Stimulated activated CD4-positive, alpha-beta T cell treated with anti-CD3 and anti-CD28 coated beads, Interleukin-2, amount 100 ng/mL, for 4 hours (primary cell): ENCODE results near the gene PEX11B.

ENCODE experiments used
- DNase-seq: peaks from one replicate; pipeline ENCODE4 v3.0.0-alpha.2; 2020; ENCODE audit warnings: low read depth

The PEX11B gene

DNA sequence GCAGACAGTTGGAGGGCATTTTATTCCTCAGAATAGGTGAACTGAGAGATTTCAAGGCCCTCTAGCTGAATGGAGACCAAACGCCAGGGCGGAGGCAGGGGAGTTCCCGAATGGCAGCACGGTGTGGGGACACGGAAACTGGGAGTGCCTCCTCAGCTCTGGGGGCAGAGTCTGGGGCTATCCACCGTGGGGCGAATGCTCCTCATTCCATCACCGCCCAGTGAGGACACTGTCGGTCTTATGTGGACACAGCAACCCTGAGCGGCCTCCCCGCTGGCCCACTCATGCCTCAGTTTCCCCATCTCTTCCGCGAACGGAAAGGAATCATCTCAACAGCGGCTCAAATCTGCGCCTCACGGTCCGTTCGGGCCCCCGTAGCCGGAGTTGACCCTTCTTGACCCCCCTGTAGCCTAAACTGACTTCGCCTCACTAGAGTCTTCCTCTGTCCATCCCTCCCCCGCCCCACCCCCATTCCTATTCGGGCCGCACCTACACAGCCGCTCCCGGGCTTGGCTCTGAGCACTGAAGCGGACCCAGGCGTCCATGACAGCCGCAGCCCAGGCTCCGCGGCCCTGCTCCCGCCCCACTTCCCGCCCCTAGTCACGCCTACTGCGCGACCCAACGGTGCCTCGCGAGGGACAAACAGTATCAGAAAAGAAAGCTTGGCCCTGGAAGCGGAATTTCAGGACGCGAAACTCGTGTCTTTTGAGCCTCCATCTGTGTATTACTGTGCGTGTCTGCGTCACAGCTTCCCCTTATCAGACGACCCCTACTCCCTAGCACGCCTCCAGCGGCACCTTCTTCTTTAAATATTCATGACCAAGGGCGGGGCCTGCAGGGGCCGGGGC lies at the start of gene PEX11B:
Gene PEX11B (minus strand): TSS at position 574 of the 848 bp plus-strand sequence. CDS start 29 bp downstream, at position 545.
- DNase-seq = peak; percentile 87

DNA sequence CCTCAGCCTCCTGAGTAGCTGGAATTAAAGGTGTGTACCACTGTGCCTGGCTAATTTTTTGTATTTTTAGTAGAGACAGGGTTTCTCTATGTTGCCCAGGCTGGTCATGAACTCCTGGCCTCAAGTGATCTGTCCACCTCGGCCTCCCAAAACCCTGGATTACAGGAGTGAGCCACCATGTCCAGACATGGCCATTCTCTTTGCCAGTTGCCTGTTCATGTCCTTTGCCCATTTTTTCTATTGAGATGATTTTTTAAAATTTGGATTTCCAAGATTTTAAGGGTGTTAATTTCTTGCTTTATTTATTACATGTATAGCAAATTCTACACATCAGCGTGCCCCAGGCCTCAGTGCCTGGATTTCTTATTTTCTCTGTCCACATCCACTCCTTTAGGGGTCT lies 48.8 kb upstream of the PEX11B start:
- no peak for DNase-seq

- DNase-seq = no peak
These were observed 46.7 kb upstream of the PEX11B start for GRCh38 chr1:145965119-145965744.

GRCh38 chr1:145964328-145965118 lies 46.0 kb upstream of the PEX11B start, which contains the start of the genes ANKRD34A and POLR3GL:
TSS of gene ANKRD34A (minus strand) at chr1:145964575. CDS start at chr1:145961759, 2,816 bp downstream.
TSS of gene POLR3GL (plus strand) at chr1:145964690. CDS start at chr1:145974866, 10,176 bp downstream.
- DNase-seq = peak; percentile 82

DNA sequence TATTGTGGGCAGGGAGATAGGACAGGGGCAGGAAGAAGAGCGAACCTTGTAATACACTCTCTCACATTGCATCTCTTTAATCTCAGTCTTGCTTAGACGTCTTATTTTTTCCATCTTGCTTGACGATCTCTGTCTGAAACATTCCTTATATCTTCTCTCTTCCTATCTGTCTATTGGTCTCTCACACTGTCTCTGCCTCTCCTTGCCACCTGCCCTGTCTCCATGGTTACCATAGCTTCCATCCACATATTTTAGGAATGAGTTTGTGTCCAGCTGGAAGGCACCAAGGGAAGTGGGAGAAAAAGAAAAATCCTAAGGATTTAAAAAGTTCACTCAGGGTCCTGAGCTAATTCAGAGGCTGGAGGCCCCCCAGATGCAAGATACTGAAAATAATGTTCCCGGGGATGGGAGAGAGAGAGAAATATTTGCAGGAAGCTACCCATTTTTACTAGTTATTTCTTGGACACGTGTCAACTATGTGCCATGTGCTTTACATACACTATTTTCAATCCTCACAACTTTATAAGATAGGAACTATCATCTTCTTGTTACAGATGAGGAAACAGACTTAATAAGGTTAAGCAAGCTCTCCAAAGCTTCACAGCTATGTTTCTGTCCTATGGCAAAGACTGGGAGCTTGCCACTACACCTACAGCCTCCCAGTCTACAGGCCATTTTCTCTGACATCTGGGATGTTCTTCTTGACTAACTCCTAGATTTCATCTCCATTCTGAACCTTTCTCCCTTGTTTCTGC lies 44.9 kb upstream of the PEX11B start:
- DNase-seq = no peak

DNA sequence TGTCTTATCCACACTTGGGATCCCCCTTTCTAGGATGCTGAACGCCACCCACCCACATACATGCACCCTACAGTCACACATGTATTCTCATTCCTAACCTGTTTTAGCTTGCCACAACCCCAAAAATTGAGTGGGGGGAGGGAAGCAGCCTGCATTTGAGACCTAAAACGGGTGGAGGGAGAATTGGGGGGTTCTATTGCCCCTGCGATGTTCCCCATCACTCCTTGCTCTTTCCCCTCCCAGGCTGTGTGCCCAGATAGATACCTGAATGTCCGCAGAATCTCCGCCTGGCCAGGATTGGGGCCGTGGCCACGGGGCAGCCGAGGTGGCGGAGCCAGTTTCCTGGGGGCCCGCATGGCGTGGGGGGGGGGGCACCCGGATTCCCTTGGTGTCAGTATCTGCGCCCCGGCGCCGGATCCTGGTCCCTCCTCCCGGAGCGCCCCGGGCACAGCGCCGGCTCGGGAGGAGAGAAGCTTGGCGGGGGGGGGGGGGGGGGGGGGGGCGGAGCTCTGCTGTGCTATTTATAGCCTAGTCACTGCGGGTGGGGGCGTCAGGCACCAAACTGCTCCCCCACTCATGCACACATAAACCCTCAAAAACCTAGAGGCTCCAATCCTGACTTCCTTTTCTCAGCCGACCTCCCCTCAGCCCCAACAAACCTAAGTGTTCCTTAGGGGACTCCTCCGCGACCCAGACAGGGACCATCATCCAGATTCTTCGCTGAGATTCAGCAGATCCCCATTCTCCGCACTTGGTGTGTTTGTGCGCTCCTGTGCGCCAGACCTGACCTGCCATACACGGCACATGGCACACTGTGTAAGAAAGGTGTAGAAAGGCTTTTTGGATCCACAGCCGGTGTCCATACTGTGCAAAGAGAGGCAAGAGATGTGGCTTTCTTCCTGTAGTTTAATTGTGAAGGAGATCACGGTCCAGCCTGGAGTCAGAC lies 43.9 kb upstream of the PEX11B start:
- DNase-seq = no peak

DNA sequence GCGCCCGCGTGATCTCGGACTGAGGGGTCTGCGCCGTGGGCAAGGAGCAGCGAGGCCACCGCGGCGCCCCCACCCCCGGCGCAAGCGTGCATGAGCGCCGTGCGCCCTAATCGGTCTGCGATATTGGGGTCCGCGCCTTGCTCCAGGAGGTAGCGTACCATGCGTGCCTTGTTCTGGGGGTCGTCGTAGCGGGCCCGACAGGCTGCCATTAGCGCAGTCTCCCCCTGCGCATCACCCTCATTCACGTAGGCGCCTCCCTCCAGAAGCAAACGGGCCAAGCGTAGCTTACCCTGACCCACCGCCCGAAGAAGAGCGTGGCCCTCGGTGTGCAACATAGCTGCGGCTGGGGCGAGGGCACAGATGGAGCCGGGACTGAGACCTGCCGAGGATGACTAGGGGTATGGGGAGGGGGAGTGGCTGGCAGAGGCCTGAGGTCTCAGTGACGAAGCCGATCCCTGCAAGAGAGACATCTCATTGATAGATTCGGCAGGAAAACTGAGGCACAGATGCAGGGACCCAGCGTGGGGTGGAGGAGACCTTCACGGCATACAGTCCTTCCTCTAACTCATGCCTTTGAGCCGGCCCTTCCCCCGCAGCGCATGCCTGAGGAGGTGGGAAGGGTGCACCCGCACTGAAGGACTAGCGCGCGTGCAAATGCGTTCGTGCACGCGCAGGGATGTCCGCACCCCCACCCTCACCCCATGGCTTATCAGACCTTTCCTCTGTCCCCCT lies 43.1 kb upstream of the PEX11B start:
- DNase-seq = peak; percentile 41

DNA sequence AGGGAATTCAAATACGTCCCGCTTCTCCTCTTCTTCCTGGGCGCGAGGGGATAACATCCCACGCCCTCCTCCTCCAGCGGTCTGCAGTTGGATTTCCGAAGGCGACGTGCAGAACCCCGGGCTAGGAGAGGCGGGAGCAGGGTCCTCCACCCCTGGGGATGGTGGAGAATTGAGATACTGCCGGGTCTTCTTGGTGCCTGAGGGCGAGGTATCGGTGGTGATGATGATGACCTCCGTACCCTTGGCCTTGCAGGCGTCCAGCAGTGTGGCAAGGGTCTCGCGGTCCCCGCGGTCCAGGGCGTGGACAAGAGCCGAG lies 42.5 kb upstream of the PEX11B start:
- DNase-seq = no peak

GRCh38 chr1:145960468-145961108 lies 42.1 kb upstream of the PEX11B start:
- DNase-seq = no peak

DNA sequence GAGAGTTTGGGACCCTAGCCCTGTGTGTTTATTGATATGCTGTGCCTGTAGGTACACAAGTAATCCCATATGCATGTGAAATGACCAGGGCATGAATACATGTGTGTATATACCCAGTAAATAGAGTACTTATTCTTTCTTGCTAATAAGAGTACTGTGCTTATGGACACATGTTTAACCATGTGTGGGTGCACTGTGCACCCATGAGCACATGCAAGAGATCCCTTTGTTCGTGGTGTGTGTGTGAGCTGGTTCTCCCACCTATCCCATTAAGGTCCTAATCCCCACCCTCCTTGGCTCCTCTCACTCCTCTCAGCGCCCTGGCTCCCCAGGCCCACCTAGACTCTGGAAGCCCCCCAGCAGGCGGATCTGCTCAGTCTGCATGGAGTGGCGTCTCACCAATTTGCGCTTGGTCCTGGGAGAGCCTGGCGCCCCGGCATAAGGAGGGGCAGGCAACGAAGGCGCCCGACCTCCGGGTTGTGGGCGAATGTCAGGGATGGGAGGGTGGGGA lies 41.5 kb upstream of the PEX11B start:
- no peak for DNase-seq

DNA sequence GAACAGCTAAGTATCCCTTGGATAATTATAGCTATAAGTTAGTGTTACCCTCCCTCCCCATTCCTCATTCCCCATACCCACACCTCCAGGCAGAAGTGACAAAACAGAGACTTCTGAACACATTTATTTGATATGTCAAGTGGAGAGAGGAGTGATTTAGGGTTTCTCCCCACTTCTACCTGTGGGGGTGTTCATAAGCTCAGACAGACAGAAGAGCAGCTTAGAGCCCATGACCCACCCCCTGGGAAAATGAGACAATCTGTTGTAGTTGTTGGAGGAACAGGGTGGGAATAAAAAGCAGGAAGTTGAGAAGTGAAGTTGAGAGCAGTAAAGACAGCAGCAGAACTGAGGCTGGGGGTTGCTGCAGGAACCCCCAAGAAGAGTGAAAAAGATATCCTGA lies 40.8 kb upstream of the PEX11B start:
- no peak for DNase-seq

DNA sequence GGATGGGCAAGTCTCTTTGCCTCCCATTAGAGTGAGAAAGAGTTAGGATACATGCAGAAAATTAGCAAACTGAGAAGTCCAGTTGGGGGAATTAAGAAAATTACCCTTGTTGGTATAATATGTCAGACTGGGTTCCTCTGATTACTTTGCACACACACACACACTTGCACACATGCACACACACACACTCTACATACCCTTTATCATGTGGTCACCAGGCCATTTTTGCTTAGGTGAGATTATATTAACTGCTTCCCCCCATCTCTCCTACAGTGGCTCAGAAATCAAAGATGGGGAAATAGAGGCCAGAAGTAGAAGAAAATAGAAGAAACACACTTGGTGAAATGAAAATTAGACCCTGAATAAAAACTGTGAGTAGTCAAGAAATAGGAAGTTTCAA lies 40.2 kb upstream of the PEX11B start:
- no peak for DNase-seq

- peak; percentile 91 for DNase-seq
These were observed 39.2 kb upstream of the PEX11B start, which contains the start of gene LIX1L for GRCh38 chr1:145957443-145958319. TSS of gene LIX1L (minus strand) at chr1:145958017. CDS start at chr1:145957927, 90 bp downstream.

GRCh38 chr1:145956781-145957442 lies 38.4 kb upstream of the PEX11B start:
- no peak for DNase-seq

DNA sequence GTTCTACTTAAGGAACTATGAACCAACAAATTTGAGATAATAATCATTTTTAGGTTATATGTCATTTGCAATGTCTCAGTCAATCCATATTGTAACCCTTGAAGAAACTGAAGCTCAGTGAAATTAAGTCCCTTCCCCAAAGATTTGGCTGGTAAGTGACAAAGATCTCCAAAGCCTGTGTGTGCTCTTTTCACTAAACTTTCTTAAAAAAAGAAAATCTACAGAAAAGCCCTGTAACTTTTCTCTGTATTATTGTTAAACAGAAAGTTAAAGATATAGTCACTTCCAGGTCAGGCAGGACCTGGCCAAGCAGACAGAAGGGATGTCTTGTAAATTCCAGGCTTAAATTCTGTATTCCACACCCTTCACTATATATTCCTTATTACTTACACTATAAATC lies 37.8 kb upstream of the PEX11B start:
- no peak for DNase-seq

GRCh38 chr1:145955436-145955835 lies 36.9 kb upstream of the PEX11B start:
- DNase-seq = no peak

DNA sequence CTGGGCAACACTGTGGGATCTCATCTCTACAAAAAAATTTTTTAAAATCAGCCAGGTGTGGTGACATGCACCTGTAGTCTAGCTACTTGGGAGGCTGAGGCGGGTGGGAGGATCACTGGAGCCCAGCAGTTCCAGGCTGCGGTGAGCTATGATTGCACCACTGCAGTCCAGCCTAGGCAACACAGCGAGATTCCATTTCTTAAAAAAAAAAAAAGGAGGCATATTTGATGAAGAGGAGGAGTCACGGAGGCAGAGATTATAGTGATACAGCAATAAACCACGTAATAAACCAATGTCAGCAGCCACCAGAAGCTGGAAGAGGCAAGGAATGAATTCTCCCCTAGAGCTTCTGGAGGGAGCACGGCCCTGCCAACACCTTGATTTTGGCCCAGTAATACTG lies 35.3 kb upstream of the PEX11B start:
- DNase-seq = no peak

- DNase-seq = no peak
These were observed 34.4 kb upstream of the PEX11B start for GRCh38 chr1:145952903-145953302.
